PFSK-1 (cell line): Measurements from ENCODE around the gene HIRA.

Source experiments
- FOXP2 ChIP-seq: optimal IDR thresholded peaks from 2 replicates; pipeline ENCODE3; 2011; ENCODE audit warnings: borderline replicate concordance, control low read depth, inconsistent platforms; ENCODE audit not compliant: insufficient read depth; ENCODE audit errors: extremely low read length, extremely low read depth
- POLR2AphosphoS5 ChIP-seq: IDR thresholded peaks from 2 replicates; pipeline ENCODE4 v1.6.1; 2012; ENCODE audit warnings: low read depth, mild to moderate bottlenecking, control low read depth, low read length, moderate library complexity
- SIN3A ChIP-seq: IDR thresholded peaks from 2 replicates; pipeline ENCODE4 v1.6.1; 2012; ENCODE audit warnings: mild to moderate bottlenecking, low read length, moderate library complexity, borderline replicate concordance; ENCODE audit not compliant: insufficient read depth
- TAF1 ChIP-seq: IDR thresholded peaks from 2 replicates; pipeline ENCODE4 v1.6.1; 2012; ENCODE audit warnings: low read length, control low read depth, borderline replicate concordance; ENCODE audit not compliant: insufficient read depth
- TF ChIP-seq, protein P1 (sequence below), 2 experiments: IDR thresholded peaks; 2 replicates each; pipeline versions ENCODE4 v1.6.1 to v1.8.0; 2011 to 2012; ENCODE audit warnings: low read depth in 2 of 2, low read length in 2 of 2, control low read depth in 1 of 2, inconsistent platforms in 1 of 2, mild to moderate bottlenecking in 1 of 2, moderate library complexity in 1 of 2; ENCODE audit not compliant: insufficient read depth in 1 of 2

The HIRA gene

DNA sequence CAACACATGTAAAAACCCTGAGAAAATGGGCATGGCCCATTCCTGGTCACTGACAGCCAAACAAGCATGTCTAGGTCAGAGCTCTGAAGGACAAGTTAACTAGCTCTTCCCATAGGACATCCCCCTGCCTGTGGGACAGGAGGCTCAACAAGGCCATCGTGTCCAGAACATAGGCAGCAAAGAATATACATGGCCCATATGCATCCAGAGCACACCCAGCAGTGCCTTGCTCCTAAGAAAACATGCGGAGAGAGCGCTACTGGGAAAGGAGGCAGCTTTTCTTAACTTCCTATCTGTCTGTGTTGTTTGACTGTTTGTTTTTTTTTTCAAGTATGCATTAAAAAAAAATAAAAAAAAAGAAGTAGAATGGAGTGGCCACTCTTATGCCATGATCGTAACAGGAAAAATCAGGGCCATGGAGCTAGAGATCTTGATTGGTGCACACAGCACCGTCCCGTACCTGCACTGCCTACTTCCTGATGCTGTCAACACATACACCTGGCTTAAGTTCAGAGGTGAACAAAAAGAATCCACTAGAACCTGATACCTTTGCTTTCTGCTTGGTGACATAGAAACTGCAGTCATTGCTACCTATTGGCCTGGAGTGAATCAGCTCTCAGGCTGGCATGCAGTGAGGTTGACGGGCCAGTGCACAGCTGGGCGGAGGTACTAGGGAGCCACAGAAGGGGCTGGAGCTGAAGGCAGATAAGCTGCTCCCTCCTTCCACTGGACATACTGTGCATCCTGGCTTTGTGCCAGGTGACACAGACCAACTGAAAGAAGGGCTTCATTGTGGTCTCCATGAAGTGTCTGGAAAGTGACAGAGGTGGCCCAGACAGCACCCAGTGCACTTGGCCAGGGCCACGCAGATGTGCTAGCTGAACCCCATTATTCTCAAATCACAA lies 35.6 kb upstream of the HIRA start:
- TF ChIP-seq, protein P1, sequence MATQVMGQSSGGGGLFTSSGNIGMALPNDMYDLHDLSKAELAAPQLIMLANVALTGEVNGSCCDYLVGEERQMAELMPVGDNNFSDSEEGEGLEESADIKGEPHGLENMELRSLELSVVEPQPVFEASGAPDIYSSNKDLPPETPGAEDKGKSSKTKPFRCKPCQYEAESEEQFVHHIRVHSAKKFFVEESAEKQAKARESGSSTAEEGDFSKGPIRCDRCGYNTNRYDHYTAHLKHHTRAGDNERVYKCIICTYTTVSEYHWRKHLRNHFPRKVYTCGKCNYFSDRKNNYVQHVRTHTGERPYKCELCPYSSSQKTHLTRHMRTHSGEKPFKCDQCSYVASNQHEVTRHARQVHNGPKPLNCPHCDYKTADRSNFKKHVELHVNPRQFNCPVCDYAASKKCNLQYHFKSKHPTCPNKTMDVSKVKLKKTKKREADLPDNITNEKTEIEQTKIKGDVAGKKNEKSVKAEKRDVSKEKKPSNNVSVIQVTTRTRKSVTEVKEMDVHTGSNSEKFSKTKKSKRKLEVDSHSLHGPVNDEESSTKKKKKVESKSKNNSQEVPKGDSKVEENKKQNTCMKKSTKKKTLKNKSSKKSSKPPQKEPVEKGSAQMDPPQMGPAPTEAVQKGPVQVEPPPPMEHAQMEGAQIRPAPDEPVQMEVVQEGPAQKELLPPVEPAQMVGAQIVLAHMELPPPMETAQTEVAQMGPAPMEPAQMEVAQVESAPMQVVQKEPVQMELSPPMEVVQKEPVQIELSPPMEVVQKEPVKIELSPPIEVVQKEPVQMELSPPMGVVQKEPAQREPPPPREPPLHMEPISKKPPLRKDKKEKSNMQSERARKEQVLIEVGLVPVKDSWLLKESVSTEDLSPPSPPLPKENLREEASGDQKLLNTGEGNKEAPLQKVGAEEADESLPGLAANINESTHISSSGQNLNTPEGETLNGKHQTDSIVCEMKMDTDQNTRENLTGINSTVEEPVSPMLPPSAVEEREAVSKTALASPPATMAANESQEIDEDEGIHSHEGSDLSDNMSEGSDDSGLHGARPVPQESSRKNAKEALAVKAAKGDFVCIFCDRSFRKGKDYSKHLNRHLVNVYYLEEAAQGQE (IDR thresholded peaks at IDR 0.05; ENCODE audit: insufficient read depth in 1 of 2, low read depth in 2 of 2, low read length in 2 of 2) = no peak
- TF ChIP-seq SIN3A (no peak), FOXP2 (no peak), TAF1 (no peak), POLR2AphosphoS5 (no peak)

DNA sequence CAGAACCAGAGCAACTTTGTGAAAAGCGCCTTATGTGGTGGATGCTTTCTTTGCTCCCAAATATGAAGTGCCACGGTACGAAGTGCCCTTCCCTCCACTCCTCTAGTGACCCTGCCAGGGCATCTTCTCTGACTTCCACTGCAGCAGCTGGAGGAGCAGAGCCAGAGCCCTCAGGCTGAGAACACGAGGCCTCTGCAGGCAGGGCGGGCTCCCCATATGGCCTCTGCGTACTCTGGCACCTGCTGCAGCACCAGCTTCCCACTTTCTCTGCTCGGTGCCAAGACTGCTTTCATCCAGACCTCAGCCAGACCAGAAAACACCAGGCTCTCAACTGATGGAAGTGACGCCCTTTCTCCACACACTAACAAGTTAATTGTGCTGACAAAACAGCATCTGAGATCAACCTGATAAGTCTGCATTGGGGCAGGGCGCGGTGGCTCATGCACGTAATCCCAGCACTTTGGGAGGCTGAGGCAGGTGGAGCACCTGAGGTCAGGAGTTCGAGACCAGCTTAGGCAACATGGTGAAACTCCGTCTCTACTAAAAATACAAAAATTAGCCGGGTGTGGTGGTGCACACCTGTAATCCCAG lies 34.7 kb upstream of the HIRA start:
- no peak for TF ChIP-seq TAF1

DNA sequence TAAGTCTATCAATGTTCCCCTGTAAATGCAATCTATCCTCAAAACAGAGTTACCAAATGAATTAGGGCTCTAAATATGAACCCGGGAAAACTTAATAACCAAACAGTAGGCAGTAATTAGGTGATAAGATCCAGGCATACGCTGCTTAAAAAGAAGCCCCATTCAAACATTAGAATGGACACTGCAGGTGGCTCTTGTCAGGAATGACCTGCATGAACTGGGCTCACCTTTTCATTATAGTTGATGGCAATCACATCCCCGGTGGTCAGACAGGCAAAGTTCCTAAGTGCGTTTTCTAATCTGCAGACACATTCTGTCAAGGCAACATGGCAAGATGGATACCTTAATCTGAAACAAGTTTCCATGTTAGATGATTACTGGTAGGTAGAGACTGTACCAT lies 33.4 kb upstream of the HIRA start:
- TF ChIP-seq, protein P1 (IDR thresholded peaks at IDR 0.05; ENCODE audit: insufficient read depth in 1 of 2, low read depth in 2 of 2, low read length in 2 of 2) = no peak
- TF ChIP-seq POLR2AphosphoS5 (no peak), FOXP2 (no peak), SIN3A (no peak), TAF1 (no peak)

DNA sequence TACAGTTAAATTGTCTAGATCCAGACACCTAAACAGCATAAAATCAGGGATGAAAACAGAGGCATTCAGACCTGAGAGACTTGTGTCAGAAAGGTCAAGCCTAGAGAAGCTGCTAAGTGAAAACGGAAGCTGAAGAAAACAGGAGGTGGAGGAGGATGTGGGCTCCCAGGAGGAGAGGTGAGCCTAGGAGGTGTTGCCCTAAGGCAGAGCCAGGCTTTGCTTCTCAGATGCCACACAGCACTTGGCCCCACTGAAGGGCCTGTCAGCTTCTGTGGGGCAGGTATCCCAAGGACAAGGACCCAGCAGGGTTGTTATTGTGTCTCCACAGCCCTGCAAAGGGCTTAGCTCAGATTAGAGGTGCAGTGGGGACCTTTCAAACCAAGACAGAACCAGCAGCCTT lies 33.0 kb upstream of the HIRA start:
- TF ChIP-seq FOXP2 = no peak
- TF ChIP-seq POLR2AphosphoS5 = no peak
- TF ChIP-seq, protein P1 (IDR thresholded peaks at IDR 0.05; ENCODE audit: insufficient read depth in 1 of 2, low read depth in 2 of 2, low read length in 2 of 2) = no peak
- TF ChIP-seq SIN3A = no peak
- TF ChIP-seq TAF1 = no peak

DNA sequence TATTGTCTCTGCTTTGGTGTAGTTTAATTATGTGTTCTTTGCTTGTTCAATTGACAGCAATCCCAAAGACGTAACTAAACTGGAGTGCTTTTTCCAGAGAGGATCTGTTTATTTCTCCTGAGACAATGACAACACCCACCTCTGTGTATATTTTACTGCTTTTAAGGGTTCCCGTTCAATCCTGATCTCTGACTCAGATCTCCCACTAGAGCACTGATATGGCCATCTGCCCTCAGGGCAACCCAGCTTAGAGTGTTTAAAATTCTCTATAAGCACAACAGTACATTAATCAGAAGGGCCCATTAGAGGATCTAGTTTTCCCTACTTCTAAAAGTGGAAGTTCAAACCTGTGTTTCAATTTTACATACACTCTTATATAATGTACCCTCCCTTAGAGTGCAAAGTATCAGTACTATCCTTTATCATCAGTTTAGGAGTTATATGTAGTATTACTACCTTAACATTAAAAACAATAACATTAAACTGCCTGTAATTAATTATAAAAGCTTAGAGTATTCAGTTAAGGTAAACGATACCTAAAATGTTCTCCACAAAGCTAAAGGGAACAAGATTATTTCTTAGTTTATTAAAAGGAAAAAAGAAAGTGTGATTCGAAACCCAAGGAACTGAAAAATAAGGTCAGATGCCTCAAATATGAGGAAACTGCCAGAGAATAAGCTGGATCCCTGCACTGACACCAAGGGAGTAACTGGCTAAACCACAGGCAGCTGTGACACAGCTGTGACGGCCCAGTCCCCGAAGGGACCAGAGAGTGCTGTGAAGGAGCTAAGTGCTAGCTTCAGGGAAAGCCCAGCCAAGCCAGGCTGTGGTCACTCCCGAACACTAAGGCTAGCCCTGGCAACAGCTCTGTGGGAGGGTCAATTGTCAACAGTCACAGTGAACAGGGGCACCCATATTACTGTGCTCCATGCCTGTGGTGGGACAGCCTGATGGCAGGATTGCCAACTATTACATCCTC lies 32.2 kb upstream of the HIRA start:
- TF ChIP-seq FOXP2 (no peak), SIN3A (no peak), TAF1 (no peak), POLR2AphosphoS5 (no peak)
- TF ChIP-seq, protein P1 (IDR thresholded peaks at IDR 0.05; ENCODE audit: insufficient read depth in 1 of 2, low read depth in 2 of 2, low read length in 2 of 2) = no peak
